Breast epithelium (tissue), 3 donors: ENCODE results near the gene YEATS4.

Source experiments
- CTCF ChIP-seq, 3 donors: fragments of 450-650 bp; IDR thresholded peaks; one replicate each; pipeline ENCODE4 v1.5.1; 2016 to 2017; ENCODE audit warnings: antibody characterized with exemption in 3 of 3, mild to moderate bottlenecking in 3 of 3, moderate library complexity in 3 of 3
- POLR2A ChIP-seq: fragments of 450-650 bp; IDR thresholded peaks from one replicate; pipeline ENCODE4 v1.6.1; 2016; ENCODE audit warnings: antibody characterized with exemption, mild to moderate bottlenecking, moderate library complexity
- POLR2AphosphoS5 ChIP-seq, 3 donors: sonication (generic); formaldehyde crosslinking; IDR thresholded peaks; one replicate each; pipeline ENCODE4 v1.6.1; 2017; ENCODE audit warnings: antibody characterized with exemption in 3 of 3

- TF ChIP-seq CTCF (IDR thresholded peaks at IDR 0.05) = no peak
- no peak for TF ChIP-seq POLR2A
- TF ChIP-seq POLR2AphosphoS5 (IDR thresholded peaks at IDR 0.05) = no peak
Measured at GRCh38 chr12:69386921-69387320, 27.4 kb downstream of the YEATS4 start.
